T-helper 1 cell treated with Interleukin-12 subunit alpha and Interleukin-12 subunit beta and Interleukin-4 antibody, amounts not matched to agents 30 ng/mL and 1 ng/mL, for 36 hours (primary cell): ENCODE results near the gene TMEM260. TPM values are rescaled to one million over a fixed set of nuclear protein-coding genes. Genes with fewer than 3 reads are reported as not detected.
"Not testable (repeated sequence)": the region's sequence is repeated elsewhere in the genome, so short reads cannot be mapped to it uniquely, and the experiment has no call there.

Source experiments
- intact Hi-C: fragments of 100-400 bp; cut with micrococcal nuclease; formaldehyde crosslinking; loops from one replicate; pipeline ENCODE4 v1.15.1; 2024
- total RNA-seq: library from RNA; stranded (reverse); gene quantifications from 2 replicates; pipeline ENCODE4 v1.2.3, GENCODE V29; 2022

TMEM260 gene
- total RNA-seq, 1 donor from 2014 or later = 19.1 TPM

GRCh38 chr14:56664811-56665421, 85.3 kb downstream of the TMEM260 start:
- intact Hi-C loops = no loop called here

GRCh38 chr14:56666294-56666693, 86.7 kb downstream of the TMEM260 start:
- intact Hi-C loops = no loop called here

DNA sequence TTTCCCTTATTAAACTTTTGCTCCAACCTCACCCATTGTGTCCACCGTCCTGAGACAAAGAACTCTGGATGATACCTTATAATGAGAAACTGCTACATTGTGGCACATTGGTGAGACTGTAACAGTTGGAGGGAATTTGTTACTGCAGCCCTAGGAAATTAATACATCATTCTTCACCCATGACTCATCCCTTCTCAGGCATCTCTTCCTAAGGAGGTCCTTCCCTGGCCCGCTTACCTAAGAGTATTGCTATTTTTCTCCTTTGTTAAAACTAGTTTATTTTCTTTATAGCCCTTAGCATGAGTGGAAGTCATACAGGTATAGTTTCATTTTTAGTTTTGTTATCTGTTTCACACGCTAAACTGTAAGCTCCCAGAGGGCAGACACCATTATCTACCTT, 87.1 kb downstream of the TMEM260 start:
- intact Hi-C loops = no loop called here

DNA sequence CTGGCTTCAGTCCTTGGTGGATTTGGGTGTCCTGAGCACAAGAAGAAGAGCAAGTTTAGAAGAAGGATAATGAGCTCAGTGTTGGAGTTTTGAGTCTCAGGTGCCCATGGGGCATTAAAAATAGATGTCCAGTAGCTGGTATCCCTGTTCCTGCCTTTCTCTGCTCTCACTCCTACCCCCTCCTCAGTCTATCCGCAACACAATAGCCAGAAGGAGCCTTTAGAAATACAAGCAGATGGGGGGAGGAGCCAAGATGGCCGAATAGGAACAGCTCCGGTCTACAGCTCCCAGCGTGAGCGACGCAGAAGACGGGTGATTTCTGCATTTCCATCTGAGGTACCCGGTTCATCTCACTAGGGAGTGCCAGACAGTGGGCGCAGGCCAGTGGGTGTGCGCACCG, 87.7 kb downstream of the TMEM260 start:
- intact Hi-C loops = not testable (repeated sequence)

- intact Hi-C loops = no loop called here
Observed at GRCh38 chr14:56676042-56676441, 96.4 kb downstream of the TMEM260 start.

DNA sequence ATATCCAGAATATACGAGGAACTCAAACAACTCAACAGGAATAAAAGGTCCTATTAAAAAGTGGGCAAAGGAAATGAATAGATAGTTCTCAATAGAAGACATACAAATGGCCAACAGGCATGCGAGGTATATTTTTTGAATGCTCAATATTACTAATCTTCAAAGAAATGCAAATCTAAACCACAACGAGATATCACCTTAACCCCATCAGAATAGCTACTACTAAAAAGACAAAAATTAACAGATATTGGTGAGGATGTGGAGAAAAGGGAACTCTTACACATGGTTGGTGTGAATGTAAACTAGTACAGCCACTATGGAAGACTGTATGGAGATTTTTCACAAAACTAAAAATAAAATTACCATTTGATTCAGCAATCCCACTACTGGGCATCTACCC, 99.2 kb downstream of the TMEM260 start:
- intact Hi-C loops = no loop called here

- intact Hi-C loops = no loop called here
Observed at GRCh38 chr14:56686416-56686815, 106.8 kb downstream of the TMEM260 start.

DNA sequence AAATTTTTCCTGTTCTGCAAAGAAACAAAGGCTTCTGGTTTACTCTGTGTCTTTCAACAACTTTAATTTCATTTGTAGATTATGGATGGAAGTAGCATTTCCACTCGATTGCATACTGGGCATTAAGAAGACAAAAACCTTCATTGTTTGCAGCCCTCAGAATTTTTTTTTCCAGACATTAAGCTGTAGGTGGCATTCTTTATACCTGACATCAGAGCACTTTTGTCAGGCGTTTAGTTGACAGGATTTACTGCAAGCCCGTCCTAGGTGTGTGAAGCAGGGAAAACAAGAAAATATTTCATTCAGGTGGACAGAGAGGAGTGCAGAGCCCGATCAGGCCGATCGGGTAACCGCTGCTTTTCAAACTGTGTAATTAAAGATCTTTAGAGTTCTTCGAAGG, 107.5 kb downstream of the TMEM260 start:
- intact Hi-C loops = no loop called here

DNA sequence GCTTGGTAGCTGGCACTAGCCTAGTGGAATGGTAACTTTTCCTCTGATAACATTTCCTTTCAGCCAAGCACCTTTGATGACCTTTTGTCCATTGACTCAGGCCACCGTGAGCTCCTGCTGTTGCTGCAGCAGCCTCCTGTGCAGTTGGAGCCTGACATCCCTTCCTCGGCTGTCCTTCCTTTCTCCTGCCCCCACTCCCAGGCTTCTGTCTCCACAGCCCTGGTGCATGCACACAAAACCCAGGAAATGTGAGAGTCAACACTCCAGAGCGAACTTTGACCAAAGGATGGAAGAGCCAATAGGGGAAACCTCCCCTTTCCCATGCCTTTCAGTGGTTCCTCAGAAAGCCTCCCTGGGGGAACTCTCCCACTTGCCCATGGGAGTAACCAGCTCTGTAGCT, 115.0 kb downstream of the TMEM260 start:
- intact Hi-C loops = no loop called here

DNA sequence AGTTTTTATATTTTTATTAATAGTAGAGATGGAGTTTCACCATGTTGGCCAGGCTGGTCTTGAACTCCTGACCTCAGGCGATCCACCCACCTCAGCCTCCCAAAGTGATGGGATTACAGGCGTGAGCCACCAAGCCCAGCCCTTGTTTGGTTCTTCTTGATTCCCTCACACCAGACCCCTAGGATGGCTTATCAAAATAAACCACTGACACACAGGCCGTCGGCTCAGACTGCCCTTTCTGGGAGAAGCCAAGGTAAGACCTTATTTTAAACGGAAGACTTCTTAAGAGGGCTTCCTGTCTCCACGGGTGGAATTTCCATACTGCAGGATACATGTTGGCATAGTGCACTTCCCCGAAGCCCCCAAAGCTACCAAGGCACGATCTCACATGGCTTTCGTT, 115.6 kb downstream of the TMEM260 start:
- intact Hi-C loops = not testable (repeated sequence)

Other genes starting within 250 kb of the TMEM260 start
- gene OTX2, start 230.7 kb downstream of the TMEM260 start, total RNA-seq = not detected in 2 replicates